Smooth muscle cell of the brain vasculature (primary cell): Measurements from ENCODE around the gene SLC30A7.

Experiments
- DNase-seq: peaks from one replicate; pipeline ENCODE4 v3.0.0-alpha.2; 2012; ENCODE audit warnings: low read depth, low spot score

SLC30A7 gene

DNA sequence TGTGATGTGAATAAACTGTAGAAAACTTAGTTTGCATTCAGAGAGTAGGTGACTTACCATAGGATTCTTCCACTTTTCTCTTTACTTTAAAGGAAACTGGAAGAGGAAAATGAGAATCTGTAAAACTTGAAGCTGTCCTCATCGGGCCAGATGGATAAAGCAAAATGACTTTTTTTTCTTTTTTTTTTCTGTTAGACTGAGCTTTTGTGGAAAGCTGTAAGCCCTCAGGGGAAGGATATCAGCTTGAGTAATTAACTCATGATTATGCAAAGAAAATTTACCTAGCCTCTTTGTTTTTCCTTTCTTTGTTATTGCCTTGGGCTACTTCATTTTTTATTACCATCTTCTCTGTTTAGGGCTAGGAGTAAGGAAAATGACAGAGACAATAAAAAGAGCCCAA is 76.3 kb downstream of the SLC30A7 start:
- DNase-seq, result no peak

DNA sequence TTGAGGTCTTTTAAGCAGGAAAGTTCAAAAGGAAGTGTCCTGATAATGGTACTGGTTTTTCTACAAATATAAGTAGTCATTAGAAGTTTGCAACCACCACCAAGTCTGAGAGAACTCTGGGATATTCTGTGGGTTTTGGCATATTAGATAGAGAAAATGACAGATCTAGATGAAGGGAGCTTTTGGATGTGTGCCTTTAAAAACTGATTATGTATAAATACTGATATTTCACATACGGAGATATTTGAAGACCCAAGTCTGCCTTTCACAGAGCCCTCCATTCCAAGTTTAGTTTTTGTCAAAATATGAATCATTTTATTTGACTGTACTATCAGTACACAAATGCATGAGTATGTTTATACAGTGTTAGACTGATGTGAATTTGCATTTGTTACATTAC is 81.0 kb downstream of the SLC30A7 start:
- DNase-seq, result no peak

DNA sequence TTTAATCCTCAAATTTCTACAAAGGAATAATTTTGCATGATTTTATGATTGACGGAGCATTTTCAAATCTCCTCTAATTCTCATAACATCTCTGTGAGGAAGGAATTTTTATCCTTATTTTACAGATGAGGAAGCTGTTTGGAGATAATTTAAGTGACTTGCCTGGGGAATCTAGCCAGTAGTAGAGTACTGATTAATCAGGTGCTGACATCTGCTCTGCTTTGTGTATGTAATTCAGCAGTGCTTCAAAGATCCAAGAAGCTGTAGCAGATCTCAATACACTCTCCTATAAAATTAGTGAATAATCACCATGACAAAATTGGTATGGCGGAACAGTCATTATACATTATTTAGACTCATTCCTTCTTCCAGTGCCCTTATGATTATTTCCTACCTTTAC is 83.7 kb downstream of the SLC30A7 start:
- no peak for DNase-seq

DNA sequence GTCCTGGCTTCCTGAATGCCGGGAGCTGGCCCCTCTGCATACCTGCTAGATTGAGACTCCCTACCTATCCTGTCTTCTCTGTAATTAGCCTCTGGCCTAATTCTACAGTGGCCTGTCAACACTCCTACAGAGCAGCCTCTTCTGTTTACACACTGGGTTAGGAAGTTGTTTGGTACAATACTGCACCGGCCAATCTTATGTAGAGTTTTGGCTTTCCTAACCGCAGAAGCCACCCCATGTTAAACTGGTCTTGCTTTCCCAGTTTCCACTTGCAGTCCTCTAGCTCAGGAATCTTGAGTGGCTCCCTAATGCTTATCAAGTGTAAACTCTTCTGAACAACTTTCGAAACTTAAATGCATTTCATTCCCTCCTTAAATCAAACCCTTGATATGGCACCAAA is 86.9 kb downstream of the SLC30A7 start:
- DNase-seq, result no peak

DNA sequence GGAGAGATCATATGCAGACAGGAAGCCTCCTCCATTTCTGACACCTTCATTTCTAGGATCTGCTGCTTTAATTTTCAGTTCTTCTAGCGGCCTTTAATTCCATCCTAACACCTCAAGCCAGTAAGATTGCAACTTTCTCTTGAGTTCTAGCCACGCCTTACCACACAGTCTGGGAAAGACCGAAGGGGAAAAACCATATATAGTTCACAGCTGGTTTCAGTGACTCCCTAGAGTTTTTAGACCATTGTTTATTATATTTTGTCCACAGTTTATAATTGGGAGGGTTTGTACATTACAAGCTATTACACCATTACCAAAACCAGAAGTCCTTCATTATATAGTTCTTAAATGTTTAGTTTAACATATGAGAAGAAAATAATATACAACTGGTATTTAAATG is 92.2 kb downstream of the SLC30A7 start:
- no peak for DNase-seq

DNA sequence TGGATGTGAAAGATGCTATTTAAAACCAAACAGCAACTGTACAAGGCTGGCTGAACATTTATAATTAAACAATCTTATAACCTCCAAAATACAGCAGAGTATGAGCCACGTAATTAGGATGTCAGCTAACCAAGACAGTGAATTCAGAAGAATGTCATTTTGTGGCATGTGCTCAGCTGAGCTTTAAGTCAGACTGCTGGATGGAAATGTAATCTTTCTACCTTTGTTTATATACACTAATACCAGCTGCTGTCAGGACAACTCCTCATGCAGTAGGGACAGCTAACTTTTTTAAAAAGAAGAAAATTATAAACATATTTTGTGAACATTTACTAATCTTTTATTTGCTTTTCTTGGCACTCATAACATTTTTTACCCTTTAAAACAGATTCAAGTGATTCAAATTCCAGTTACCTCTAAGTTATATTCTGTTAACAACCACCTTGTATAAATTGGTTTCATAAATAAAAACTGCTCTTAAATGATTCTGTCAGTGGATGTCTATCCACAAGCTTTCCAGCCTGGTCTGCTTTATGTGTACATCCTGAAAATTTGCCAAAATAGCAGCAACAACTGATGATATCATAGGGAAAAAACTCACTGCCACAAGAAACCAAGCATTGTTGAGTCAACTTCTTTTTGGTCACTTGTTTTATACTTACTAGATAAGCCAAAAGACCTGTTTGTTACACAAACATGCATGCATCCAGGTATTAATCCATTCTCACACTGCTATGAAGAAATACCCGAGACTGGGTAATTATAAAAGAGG is 93.6 kb downstream of the SLC30A7 start:
- peak; percentile 12 for DNase-seq

DNA sequence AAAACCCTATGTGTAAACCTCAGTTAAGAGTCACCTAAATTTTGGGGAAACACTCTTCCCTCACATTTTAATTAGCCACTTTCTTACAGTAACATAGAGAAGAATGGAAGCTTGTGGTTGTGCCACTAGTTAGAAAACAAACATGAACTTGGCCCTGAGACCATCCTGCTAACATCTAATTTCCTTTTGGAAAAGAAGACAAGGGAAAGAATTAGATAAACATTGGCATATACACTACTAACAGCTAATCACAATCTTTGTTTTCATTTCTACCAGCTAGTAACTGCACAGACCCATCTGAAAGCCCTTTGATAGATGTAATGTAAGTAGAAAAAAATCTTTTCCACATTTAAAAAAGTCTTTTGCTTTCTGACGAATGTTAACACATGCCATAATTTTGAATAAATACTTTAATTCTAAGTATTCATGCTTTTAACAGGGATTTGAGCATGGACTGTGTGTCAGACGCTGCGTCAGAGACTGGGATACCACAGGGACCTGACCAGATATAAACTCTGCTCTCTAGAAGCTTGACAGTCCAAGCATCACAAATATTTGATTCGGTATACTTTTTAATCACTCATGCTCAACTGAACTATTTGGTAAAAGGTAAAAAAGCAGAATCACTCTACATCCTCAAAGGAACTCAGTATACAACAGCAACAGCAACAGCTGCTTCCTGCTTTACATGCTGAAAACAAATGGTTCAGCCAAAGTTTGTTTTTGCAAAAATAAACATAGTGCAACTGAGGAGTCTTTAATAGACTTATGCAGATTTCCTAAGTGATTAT is 99.5 kb downstream of the SLC30A7 start:
- DNase-seq, result no peak

DNA sequence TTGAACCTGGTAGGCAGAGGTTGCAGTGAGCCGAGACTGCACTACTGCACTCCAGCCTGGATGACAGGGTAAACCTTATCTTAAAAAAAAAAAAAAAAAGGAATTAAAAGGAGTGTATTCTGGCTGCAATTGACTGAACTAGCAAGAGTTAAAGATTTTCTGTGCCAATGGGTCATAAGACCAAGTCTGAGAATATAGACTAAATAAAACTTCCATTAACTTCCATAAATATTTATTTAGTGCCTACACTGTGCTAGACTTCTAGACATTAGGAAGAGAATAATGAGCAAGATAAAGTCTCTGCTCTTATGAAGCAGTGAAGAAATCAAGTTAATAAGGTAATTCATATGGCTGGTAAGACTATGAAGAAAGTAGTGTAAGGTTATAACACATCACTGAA is 102.5 kb downstream of the SLC30A7 start:
- no peak for DNase-seq

DNA sequence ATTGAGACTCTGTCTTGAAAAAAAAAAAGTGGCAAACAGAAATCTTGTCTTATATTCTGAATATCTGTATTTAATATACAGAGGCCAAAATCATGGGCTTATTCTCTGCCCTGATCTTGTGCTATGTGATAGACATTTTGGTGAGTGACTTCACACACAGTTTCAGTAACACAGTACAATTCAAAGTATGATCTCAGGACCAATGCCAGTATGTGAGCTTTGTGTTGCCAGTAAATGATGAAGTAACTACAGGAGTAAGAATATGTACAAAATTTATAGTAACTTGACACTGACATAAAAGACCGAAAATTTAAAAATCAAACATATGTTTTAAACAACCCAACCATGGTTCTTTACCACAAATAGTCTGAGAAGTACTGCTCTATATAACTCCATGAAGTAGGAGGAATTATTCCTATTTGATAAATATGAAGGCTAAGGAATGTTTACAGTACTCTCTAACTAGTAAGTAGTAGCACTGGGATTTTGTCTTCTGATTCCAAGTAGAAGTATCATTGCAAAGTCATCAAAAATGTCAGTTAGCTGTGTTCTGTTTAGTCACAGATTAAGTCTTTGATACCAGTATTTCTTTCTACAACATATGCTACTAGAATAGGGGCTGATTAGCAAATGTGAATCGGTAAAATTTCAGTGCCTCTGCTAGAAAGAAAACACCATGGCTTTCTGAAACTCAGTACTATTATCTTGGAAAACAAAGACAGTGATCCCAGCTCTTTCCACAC is 104.4 kb downstream of the SLC30A7 start:
- DNase-seq, result no peak

DNA sequence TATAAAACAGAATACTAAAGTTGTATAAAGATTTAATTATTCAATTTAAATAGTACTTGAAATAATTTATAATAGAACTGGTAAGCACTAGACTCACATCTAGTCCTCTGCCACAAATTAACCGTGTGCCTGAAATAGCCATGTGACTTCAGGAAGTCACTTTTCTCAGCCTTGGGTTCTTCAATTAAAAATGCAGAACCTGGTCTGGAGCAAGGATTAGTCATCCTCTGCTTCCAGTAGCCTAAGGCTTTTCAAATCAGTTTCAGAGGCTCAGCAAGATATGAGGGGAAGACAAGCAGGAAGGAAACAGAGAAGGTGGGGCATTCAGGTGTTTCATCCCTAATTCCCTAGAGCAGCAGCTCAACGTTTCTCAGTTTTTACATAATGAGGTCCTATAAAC is 106.7 kb downstream of the SLC30A7 start:
- no peak for DNase-seq

DNA sequence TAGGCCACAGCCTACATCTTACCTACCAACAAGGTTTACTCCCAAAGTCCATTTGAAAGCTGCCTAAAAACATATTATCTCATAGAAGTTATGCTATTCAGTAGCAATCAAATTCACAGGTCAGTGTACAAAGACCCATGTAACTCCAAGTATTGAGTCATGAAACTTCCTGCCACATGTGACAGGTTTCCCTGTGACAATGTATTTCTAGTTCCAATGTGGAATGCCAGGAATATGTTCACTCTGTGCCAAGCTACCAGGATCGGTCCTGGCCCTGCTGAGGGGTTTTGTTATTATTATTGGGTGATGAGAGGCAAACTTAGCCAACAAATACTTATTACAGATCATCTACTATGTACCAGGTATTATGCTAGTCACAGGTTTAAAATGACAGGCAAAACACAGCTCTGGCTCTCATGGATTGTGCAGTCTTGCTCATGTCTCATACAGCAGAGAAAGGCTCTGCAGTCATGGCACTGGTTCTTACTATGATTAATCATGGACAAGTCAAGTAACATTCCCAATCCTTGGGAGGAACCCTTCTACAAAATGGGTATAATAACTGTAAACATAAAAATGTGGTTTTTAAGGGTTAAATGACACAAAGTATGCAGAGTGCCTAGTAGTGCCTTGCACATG is 107.2 kb downstream of the SLC30A7 start:
- DNase-seq, result no peak

DNA sequence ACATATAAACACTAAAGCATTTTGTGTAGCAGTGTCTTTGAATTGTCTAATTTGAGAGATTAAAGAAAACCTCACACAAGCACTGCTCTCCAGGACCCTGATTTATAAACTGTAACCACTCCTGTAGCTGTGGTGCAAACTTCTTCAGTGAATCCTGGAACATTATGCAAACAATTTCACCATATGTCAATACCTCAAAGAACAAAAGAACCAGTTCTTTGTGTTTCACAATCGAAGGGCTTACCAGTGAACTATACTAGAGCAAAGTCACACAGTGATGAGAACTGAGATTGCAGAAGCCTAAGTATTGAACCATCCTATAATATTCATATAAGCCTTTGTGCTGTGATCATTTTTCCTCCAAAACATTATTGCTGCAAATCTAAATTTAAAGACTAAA is 108.2 kb downstream of the SLC30A7 start:
- DNase-seq, result no peak

DNA sequence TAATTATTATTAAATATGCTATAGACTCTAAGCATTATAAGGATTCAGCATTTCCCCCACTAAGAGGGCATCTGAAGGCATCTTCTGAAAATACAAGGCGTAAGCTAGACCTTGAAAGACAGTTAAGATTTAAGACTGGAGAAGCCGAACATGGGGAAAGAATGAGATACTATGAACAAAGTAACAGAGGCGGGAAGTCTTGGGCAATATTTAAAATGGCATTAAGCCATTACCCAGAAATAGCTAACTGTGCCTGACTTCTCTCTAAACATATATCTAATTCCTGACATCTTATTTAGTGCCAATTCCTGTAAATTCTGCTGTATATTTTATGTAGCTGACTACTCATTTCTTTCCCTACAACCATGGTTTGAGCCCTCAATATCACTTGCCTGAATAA is 108.8 kb downstream of the SLC30A7 start:
- no peak for DNase-seq

DNA sequence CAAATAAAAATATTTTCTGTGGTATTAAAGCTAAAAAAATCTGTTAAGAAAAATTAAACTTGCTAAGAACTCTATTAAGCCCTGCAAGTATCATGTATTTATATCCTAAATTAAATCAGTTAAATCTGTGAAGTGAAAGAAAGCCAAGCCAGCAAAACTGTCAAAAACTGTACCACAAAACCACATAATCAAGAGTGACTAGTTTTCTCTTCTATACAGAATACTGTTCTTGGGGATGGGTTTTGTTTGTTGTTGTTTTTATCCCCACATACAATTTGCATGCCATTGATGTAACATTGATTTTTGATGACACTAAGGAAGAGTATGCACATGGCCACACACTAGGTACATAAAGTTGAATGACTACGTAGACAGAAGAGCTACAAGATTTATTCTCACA is 109.3 kb downstream of the SLC30A7 start:
- no peak for DNase-seq

DNA sequence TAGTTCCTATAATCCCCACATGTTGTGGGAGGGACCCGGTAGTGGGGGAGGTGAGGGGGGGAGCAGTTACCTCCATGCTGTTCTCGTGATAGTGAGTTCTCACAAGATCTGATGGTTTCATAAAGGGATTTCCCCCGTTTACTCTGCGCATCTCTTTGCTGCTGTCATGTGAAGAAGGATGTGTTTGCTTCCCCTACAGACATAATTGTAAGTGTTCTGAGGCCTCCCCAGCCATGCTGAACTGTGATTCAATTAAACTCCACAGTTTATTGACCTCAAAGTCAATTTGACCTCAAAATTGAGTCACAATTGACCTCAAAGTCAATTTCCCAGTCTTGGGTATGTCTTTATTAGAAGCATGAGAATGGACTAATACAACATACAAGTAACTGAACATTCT is 110.0 kb downstream of the SLC30A7 start:
- DNase-seq, result no peak

DNA sequence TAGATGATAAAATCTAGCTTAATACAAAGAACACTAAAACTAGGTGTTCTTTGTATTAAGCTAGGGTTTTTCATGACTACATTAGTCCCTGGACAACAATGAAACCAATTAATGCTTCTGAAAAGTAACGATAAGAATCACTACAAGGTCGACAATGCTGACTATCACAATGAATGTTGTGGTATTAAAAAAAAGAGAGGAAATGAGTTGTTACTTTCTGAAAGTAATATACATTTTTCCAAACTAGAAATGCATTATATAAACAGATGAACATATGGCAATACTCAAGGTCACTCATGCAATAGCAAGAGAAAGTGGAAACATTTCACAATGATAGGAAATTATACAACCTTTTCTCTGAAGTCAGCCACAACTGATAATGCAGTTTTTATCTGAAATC is 110.7 kb downstream of the SLC30A7 start:
- no peak for DNase-seq

DNA sequence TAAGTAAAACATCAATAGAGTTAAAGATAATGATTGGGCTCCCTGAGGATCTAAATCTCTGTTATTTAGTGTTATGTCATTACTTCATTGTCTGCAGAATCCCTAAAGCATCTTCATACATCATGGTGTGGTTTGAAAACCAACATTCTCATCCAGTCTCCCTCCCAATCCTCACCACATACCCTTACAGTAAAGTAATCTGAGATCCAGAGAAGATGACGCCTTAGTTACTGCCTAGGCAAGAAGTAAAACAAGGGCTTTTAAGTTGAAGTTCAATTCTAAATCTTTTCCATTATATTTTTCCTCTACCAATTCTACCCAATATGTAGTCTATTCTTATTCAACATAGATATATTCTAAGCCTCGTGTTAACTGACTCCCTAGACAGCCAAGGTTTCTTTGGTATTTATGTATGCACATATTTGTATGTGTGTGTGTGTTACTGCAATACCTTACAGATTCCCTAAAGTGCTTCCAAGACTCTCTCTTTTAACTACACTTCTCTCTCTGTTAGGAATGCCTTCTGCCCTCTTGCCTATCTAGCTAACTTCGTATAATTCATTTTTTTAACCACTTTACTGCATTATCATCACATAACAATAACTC is 112.4 kb downstream of the SLC30A7 start:
- DNase-seq, result no peak

DNA sequence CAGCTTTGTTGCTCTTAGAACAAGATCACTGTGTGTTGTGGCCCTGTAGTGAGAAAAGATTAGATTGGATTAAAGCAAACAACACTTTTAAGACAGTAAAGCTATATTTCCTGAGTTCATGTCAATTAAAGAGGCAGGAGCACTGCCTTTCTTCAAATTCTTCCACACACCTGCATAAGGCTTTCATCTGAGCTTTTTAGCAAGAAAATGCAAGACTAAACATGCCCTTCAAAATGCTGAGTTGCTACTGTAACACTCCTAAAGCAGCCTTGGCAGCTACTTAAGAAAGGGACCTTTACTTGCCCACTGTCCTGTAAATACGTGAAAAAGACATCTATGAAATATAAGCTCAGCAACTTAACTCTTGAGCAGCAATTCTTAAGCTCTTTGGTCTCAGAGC is 117.9 kb downstream of the SLC30A7 start:
- no peak for DNase-seq

DNA sequence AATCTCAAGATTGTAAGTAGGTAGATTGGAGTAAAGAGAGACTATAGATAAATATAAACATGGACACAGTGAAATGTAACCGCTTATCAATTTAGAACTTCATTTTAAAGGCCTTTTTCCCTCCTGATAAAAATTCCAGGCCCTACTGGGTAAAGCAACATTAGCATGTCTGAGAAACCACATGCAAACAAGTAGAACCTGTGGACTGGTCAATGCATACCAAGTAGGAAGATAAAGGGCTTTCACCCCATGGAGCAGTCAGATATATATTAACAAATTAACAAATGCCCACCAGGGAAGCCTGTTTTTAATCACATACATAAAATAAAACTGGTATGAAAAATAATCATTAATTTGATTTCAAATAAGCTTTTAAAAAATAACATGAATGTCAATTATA is 121.6 kb downstream of the SLC30A7 start:
- DNase-seq, result no peak

DNA sequence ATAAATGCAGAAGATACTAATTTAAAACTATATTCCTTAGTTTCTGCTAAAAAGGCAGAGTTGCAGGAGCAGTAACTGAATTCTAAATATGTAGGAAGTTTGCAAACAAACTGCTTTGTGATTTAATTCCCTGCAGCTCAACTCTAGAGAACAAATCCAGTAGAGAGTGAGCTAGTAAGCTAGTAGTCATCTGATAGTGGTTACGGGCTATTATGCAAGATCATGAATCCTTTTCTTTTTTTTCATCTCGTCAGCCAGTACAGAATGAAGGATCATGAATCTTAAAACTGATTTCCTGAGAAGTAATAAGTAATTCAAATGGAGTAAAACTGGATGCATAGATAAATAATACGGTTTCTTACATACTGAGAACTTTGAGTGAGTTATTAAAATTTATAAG is 126.4 kb downstream of the SLC30A7 start:
- no peak for DNase-seq

DNA sequence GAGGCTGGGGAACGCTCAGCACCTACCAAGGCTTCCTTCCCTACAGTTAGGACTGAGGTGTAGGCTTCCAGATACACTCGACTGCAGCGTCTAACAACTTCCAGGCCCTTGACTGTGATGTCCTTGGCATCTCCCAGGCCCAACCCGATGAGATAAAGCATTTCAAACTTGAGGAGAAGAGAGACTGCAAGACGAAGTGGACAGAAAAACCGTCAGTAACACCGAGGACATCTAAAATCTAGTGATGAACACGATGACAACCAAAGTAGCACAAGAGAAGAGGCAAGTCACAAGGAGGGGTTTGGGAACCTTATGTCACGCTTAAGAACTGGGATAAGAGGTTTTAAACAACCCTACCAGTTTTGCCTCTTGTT is 129.4 kb downstream of the SLC30A7 start:
- peak; percentile 12 for DNase-seq
